Measurements from ENCODE around the gene PARD3.

PARD3 gene

GRCh38 chr10:34504534-34504933 lies 310.6 kb downstream of the PARD3 start:
- CTCF ChIA-PET = interaction anchor here (0.8 kb wide), 1 partner anchor 131 kb away, joined by 5 read pairs; no protein-coding TSS in a partner anchor

GRCh38 chr10:34503704-34504103 lies 311.4 kb downstream of the PARD3 start:
- CTCF ChIA-PET = no interaction called here
- DNase-seq (ENCODE audit: extremely low spot score) = no peak
- POLR2A ChIA-PET = no interaction called here
- TF ChIP-seq SUZ12 (IDR thresholded peaks at IDR 0.05) (no peak), PKNOX1 (IDR thresholded peaks at IDR 0.05) (no peak), CTBP1 (IDR thresholded peaks at IDR 0.05; ENCODE audit: borderline replicate concordance) (no peak), SP1 (IDR thresholded peaks at IDR 0.05) (no peak), BHLHE40 (IDR thresholded peaks at IDR 0.05; ENCODE audit: borderline replicate concordance) (no peak), FOXM1 (IDR thresholded peaks at IDR 0.05; ENCODE audit: borderline replicate concordance) (no peak), HDGF (IDR thresholded peaks at IDR 0.05; ENCODE audit: borderline replicate concordance) (no peak), FOXK2 (IDR thresholded peaks at IDR 0.05) (no peak), ELF4 (IDR thresholded peaks at IDR 0.05) (no peak)

More at GRCh38 chr10:34504534-34504933, 310.6 kb downstream of the PARD3 start:
- TF ChIP-seq BHLHE40 (IDR thresholded peaks at IDR 0.05; ENCODE audit: borderline replicate concordance) (no peak), CTBP1 (IDR thresholded peaks at IDR 0.05; ENCODE audit: borderline replicate concordance) (no peak), FOXM1 (IDR thresholded peaks at IDR 0.05; ENCODE audit: borderline replicate concordance) (no peak), LEF1 (IDR thresholded peaks at IDR 0.05; ENCODE audit: borderline replicate concordance) (no peak), ELF4 (IDR thresholded peaks at IDR 0.05) (no peak)
- no peak for DNase-seq (ENCODE audit: extremely low spot score)
- POLR2A ChIA-PET = no interaction called here

- CTCF ChIA-PET = no interaction called here
- TF ChIP-seq ELF4 (IDR thresholded peaks at IDR 0.05) = no peak
- no peak for TF ChIP-seq ARNT (IDR thresholded peaks at IDR 0.05)
- no peak for TF ChIP-seq SP1 (IDR thresholded peaks at IDR 0.05)
- TF ChIP-seq FOXK2 (IDR thresholded peaks at IDR 0.05) = no peak
- no peak for TF ChIP-seq FOXM1 (IDR thresholded peaks at IDR 0.05; ENCODE audit: borderline replicate concordance)
- TF ChIP-seq SUZ12 (IDR thresholded peaks at IDR 0.05) = no peak
- no peak for TF ChIP-seq CTBP1 (IDR thresholded peaks at IDR 0.05; ENCODE audit: borderline replicate concordance)
- no peak for TF ChIP-seq HDGF (IDR thresholded peaks at IDR 0.05; ENCODE audit: borderline replicate concordance)
- no peak for TF ChIP-seq BHLHE40 (IDR thresholded peaks at IDR 0.05; ENCODE audit: borderline replicate concordance)
- TF ChIP-seq L3MBTL2 (conservative IDR thresholded peaks at IDR 0.05) = no peak
- no peak for TF ChIP-seq FOXA1 (IDR thresholded peaks at IDR 0.05)
- no peak for TF ChIP-seq ZNF384 (IDR thresholded peaks at IDR 0.05)
- DNase-seq (ENCODE audit: extremely low spot score) = no peak
- POLR2A ChIA-PET = no interaction called here
These were observed 315.4 kb downstream of the PARD3 start for GRCh38 chr10:34499612-34500279.

GRCh38 chr10:34498821-34499220 lies 316.3 kb downstream of the PARD3 start:
- ChIA-PET POLR2A (interaction anchor here (1.2 kb wide), 1 partner anchor 28 kb away, joined by 3 read pairs; no protein-coding TSS in a partner anchor), CTCF (no interaction called here)
- no peak for TF ChIP-seq FOXM1 (IDR thresholded peaks at IDR 0.05; ENCODE audit: borderline replicate concordance)
- TF ChIP-seq FOXK2 (IDR thresholded peaks at IDR 0.05) = no peak
- TF ChIP-seq ZNF384 (IDR thresholded peaks at IDR 0.05) = no peak
- no peak for TF ChIP-seq LEF1 (IDR thresholded peaks at IDR 0.05; ENCODE audit: borderline replicate concordance)
- no peak for TF ChIP-seq PKNOX1 (IDR thresholded peaks at IDR 0.05)
- TF ChIP-seq FOXA1 (IDR thresholded peaks at IDR 0.05) = no peak
- no peak for TF ChIP-seq ARNT (IDR thresholded peaks at IDR 0.05)
- no peak for TF ChIP-seq BHLHE40 (IDR thresholded peaks at IDR 0.05; ENCODE audit: borderline replicate concordance)
- DNase-seq (ENCODE audit: extremely low spot score) = no peak

GRCh38 chr10:34495938-34496337 lies 319.2 kb downstream of the PARD3 start:
- ChIA-PET CTCF (no interaction called here), POLR2A (no interaction called here)
- DNase-seq (ENCODE audit: extremely low spot score) = no peak
- no peak for TF ChIP-seq ZNF384 (IDR thresholded peaks at IDR 0.05)
- no peak for TF ChIP-seq FOXA1 (IDR thresholded peaks at IDR 0.05)
- TF ChIP-seq ARNT (IDR thresholded peaks at IDR 0.05) = no peak
- TF ChIP-seq LEF1 (IDR thresholded peaks at IDR 0.05; ENCODE audit: borderline replicate concordance) = no peak
- TF ChIP-seq NFRKB (IDR thresholded peaks at IDR 0.05) = no peak
- no peak for TF ChIP-seq L3MBTL2 (conservative IDR thresholded peaks at IDR 0.05)
- TF ChIP-seq PKNOX1 (IDR thresholded peaks at IDR 0.05) = no peak
- no peak for TF ChIP-seq FOXK2 (IDR thresholded peaks at IDR 0.05)
- no peak for TF ChIP-seq HDGF (IDR thresholded peaks at IDR 0.05; ENCODE audit: borderline replicate concordance)

GRCh38 chr10:34494012-34494411 lies 321.1 kb downstream of the PARD3 start:
- TF ChIP-seq ARNT (IDR thresholded peaks at IDR 0.05) (no peak), BHLHE40 (IDR thresholded peaks at IDR 0.05; ENCODE audit: borderline replicate concordance) (no peak), NFRKB (IDR thresholded peaks at IDR 0.05) (no peak), SUZ12 (IDR thresholded peaks at IDR 0.05) (no peak), FOXM1 (IDR thresholded peaks at IDR 0.05; ENCODE audit: borderline replicate concordance) (no peak), TARDBP (IDR thresholded peaks at IDR 0.05) (no peak), FOXA1 (IDR thresholded peaks at IDR 0.05) (no peak), SP1 (IDR thresholded peaks at IDR 0.05) (no peak), CTBP1 (IDR thresholded peaks at IDR 0.05; ENCODE audit: borderline replicate concordance) (no peak), LEF1 (IDR thresholded peaks at IDR 0.05; ENCODE audit: borderline replicate concordance) (no peak), ELF4 (IDR thresholded peaks at IDR 0.05) (no peak), HDGF (IDR thresholded peaks at IDR 0.05; ENCODE audit: borderline replicate concordance) (no peak), FOXK2 (IDR thresholded peaks at IDR 0.05) (no peak), L3MBTL2 (conservative IDR thresholded peaks at IDR 0.05) (no peak)
- no peak for DNase-seq (ENCODE audit: extremely low spot score)
- ChIA-PET CTCF (interaction anchor here (0.6 kb wide), 1 partner anchor 15 kb away, joined by 6 read pairs; no protein-coding TSS in a partner anchor), POLR2A (no interaction called here)
